K562 (cell line): ENCODE results near the gene LATS1. TPM values are rescaled to one million over a fixed set of nuclear protein-coding genes. Genes with fewer than 3 reads are reported as not detected.

Experiments
- ATF1 ChIP-seq, 2 experiments: fragments of 450-650 bp in 1 of 2; IDR thresholded peaks; 2 replicates each; pipeline ENCODE4 v1.6.1; 2016; ENCODE audit warnings: missing compliant biosample characterization in 1 of 2, missing genetic modification characterization in 1 of 2
- BMI1 ChIP-seq: fragments of 150-350 bp; IDR thresholded peaks from 2 replicates; pipeline ENCODE4 v1.6.1; 2014; ENCODE audit warnings: low read length
- CREB3 ChIP-seq: fragments of 450-650 bp; conservative IDR thresholded peaks from 2 replicates; pipeline ENCODE4 v1.6.1; 2016; ENCODE audit warnings: missing genetic modification characterization, low read depth, mild to moderate bottlenecking, missing compliant biosample characterization, moderate library complexity
- ETV6 ChIP-seq, 3 experiments: fragments of 150-350 bp in 1 of 3; sonication (generic) in 1 of 3; formaldehyde crosslinking in 1 of 3; IDR thresholded peaks; 2 replicates each; pipeline versions ENCODE4 v1.6.1 to v1.8.0; 2014 to 2022; ENCODE audit warnings: borderline replicate concordance in 2 of 3, low read depth in 2 of 3, antibody characterized with exemption in 1 of 3, low read length in 1 of 3, mild to moderate bottlenecking in 1 of 3, missing genetic modification reagents in 1 of 3
- FOXP4 ChIP-seq: sonication (generic); formaldehyde crosslinking; IDR thresholded peaks from 2 replicates; pipeline ENCODE4 v1.8.0; 2022; ENCODE audit warnings: mild to moderate bottlenecking, missing genetic modification reagents, borderline replicate concordance
- GMEB1 ChIP-seq: fragments of 250-450 bp; sonication (Bioruptor Pico); IDR thresholded peaks from 2 replicates; pipeline ENCODE4 v1.4.0; 2020; ENCODE audit warnings: mild to moderate bottlenecking
- HDAC3 ChIP-seq: fragments of 450-650 bp; IDR thresholded peaks from 2 replicates; pipeline ENCODE4 v1.6.1; 2018; ENCODE audit warnings: borderline replicate concordance, mild to moderate bottlenecking, moderate library complexity; ENCODE audit not compliant: partially characterized antibody
- MED1 ChIP-seq: sonication (generic); formaldehyde crosslinking; IDR thresholded peaks from 2 replicates; pipeline ENCODE4 v1.8.1; 2023; ENCODE audit warnings: missing genetic modification reagents, borderline replicate concordance
- MEF2A ChIP-seq: IDR thresholded peaks from 2 replicates; pipeline ENCODE4 v1.6.1; 2011; ENCODE audit warnings: low read depth, mild to moderate bottlenecking, low read length, moderate library complexity; ENCODE audit not compliant: control insufficient read depth
- SMAD1 ChIP-seq: fragments of 150-350 bp; IDR thresholded peaks from 2 replicates; pipeline ENCODE4 v1.6.1; 2014; ENCODE audit warnings: low read length, low read depth; ENCODE audit not compliant: partially characterized antibody
- THRB ChIP-seq: fragments of 450-650 bp; formaldehyde crosslinking; conservative IDR thresholded peaks from 2 replicates; pipeline ENCODE4 v1.4.0; 2022; ENCODE audit warnings: mild to moderate bottlenecking, missing genetic modification characterization
- ZBTB49 ChIP-seq: sonication (generic); formaldehyde crosslinking; IDR thresholded peaks from 2 replicates; pipeline ENCODE4 v1.8.0; 2022; ENCODE audit warnings: missing genetic modification reagents, mild to moderate bottlenecking, borderline replicate concordance
- ZNF184 ChIP-seq: sonication (generic); formaldehyde crosslinking; IDR thresholded peaks from 2 replicates; pipeline ENCODE4 v1.5.0; 2020; ENCODE audit warnings: missing genetic modification reagents
- ZNF324 ChIP-seq: fragments of 250-450 bp; sonication (Bioruptor Pico); IDR thresholded peaks from 2 replicates; pipeline ENCODE4 v1.4.0; 2020; ENCODE audit warnings: mild to moderate bottlenecking
- ZNF583 ChIP-seq: fragments of 250-450 bp; sonication (Bioruptor Pico); IDR thresholded peaks from 2 replicates; pipeline ENCODE4 v1.4.0; 2020
- ZNF77 ChIP-seq: fragments of 250-450 bp; sonication (Bioruptor Pico); IDR thresholded peaks from 2 replicates; pipeline ENCODE4 v1.5.0; 2020
- polyA plus RNA-seq, 8 experiments: library from polyadenylated mRNA; depleted of rRNA in 4 of 8; stranded (reverse) in 5 of 8; unstranded in 3 of 8; fragments of >200 nt; fragmentation: Nextera tagmentation in 2 of 8; fragmentation: Illumina TruSeq in 1 of 8; extraction: Ambion mirVana in 2 of 8; extraction: Trizol in 1 of 8; gene quantifications; 2 replicates each; pipeline versions ENCODE4 v1.2.1 to v1.2.3, GENCODE V29; 2011 to 2014; ENCODE audit warnings: inconsistent platforms in 1 of 8, missing spikeins in 1 of 8
- total RNA-seq, 7 experiments: library from RNA; depleted of rRNA in 6 of 7; stranded (reverse); fragments of >200 nt in 6 of 7; fragmentation: Illumina TruSeq in 2 of 7; extraction: Trizol in 2 of 7; gene quantifications; 2 replicates each; pipeline versions ENCODE4 v1.2.1 to v1.2.3, GENCODE V29; 2011 to 2021; ENCODE audit warnings: low replicate concordance in 1 of 7

Gene LATS1
- total and polyA plus RNA-seq, 9 of the 15 experiments (the other 6 are each of a cell fraction or from before 2014, with no cell fraction given): 5.0 to 36.3 (median 18.4) TPM

- TF ChIP-seq ZBTB49 (CRISPR knock-in tag) (no peak), ATF1 (CRISPR knock-in tag; IDR thresholded peaks at IDR 0.05) (no peak), ATF1 (tag; IDR thresholded peaks at IDR 0.05) (peak; percentile 89), HDAC3 (no peak), MED1 (CRISPR knock-in tag) (no peak), ZNF583 (CRISPR knock-in tag) (peak; percentile 75; the same call in 1 of the 2 replicates), MEF2A (0 out of 2 replicates have a peak, but pooled peaks have one; percentile 14), ZNF77 (CRISPR knock-in tag) (no peak), ZNF324 (CRISPR knock-in tag) (no peak), BMI1 (no peak), FOXP4 (CRISPR knock-in tag) (peak; percentile 94), ZNF184 (CRISPR knock-in tag) (no peak), CREB3 (tag) (no peak), SMAD1 (peak; percentile 23), THRB (0 out of 2 replicates have a peak, but pooled peaks have one; percentile 52), GMEB1 (CRISPR knock-in tag) (peak; percentile 79), ETV6 (IDR thresholded peaks at IDR 0.05; ENCODE audit: borderline replicate concordance in 1 of 2, low read depth in 2 of 2, low read length in 1 of 2) (no peak), ETV6 (CRISPR knock-in tag; IDR thresholded peaks at IDR 0.05; ENCODE audit: borderline replicate concordance) (no peak; the same call in 1 of the 2 replicates)
These were observed 69.5 kb downstream of the LATS1 start, which contains the start of gene KATNA1 (continued) for GRCh38 chr6:149648148-149649145.
